Measurements from ENCODE around the gene NELFB. TPM values are rescaled to one million over a fixed set of nuclear protein-coding genes. Genes with fewer than 3 reads are reported as not detected.
A peak's percentile ranks its signal among the peaks of the same experiment; 100 is the strongest.

NELFB gene
- total and polyA plus RNA-seq, 9 of the 15 experiments (the other 6 are each of a cell fraction or from before 2014, with no cell fraction given), result 0.24 to 84.0 (median 29.7) TPM

GRCh38 chr9:137276473-137277328 is 21.6 kb downstream of the NELFB start (continued):
- TF ChIP-seq, protein P1, sequence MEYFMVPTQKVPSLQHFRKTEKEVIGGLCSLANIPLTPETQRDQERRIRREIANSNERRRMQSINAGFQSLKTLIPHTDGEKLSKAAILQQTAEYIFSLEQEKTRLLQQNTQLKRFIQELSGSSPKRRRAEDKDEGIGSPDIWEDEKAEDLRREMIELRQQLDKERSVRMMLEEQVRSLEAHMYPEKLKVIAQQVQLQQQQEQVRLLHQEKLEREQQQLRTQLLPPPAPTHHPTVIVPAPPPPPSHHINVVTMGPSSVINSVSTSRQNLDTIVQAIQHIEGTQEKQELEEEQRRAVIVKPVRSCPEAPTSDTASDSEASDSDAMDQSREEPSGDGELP (CRISPR knock-in tag; IDR thresholded peaks at IDR 0.05; ENCODE audit: borderline replicate concordance), result no peak
- TF ChIP-seq CHD2 (IDR thresholded peaks at IDR 0.05; ENCODE audit: low read depth, low read length) (peak; percentile 10; the same call in 1 of the 2 replicates), ZNF316 (IDR thresholded peaks at IDR 0.05) (no peak), ZBTB9 (CRISPR knock-in tag; IDR thresholded peaks at IDR 0.05) (no peak), POLR3A (IDR thresholded peaks at IDR 0.05; ENCODE audit: borderline replicate concordance, extremely low read depth, insufficient read depth, insufficient read length) (no peak), MYBL2 (IDR thresholded peaks at IDR 0.05; ENCODE audit: low read depth) (no peak), MYBL2 (CRISPR knock-in tag; IDR thresholded peaks at IDR 0.05; ENCODE audit: borderline replicate concordance) (no peak), MTF1 (CRISPR knock-in tag; IDR thresholded peaks at IDR 0.05; ENCODE audit: borderline replicate concordance) (no peak), BRD4 (IDR thresholded peaks at IDR 0.05) (no peak; the same call in 1 of the 2 replicates), MECOM (CRISPR knock-in tag; IDR thresholded peaks at IDR 0.05) (no peak), FOXK2 (conservative IDR thresholded peaks at IDR 0.05 in 1 of 2, IDR thresholded peaks at IDR 0.05 in 1 of 2; ENCODE audit: low read depth in 2 of 2) (peak; percentile 52 to 67; a peak in 1 of 4 replicates), DDX20 (tag; IDR thresholded peaks at IDR 0.05; ENCODE audit: low read depth) (no peak), ZBED1 (IDR thresholded peaks at IDR 0.05) (no peak), CREB1 (IDR thresholded peaks at IDR 0.05) (no peak; the same call in 1 of the 2 replicates), CREB1 (CRISPR knock-in tag; IDR thresholded peaks at IDR 0.05) (no peak), ERF (CRISPR knock-in tag; IDR thresholded peaks at IDR 0.05) (no peak), RAD21 (CRISPR knock-in tag; conservative IDR thresholded peaks at IDR 0.05 in 1 of 2, IDR thresholded peaks at IDR 0.05 in 1 of 2) (0 out of 4 replicates have a peak, but pooled peaks of 1 of the 2 experiments have one; percentile 4)
- TF ChIP-seq, protein P2, sequence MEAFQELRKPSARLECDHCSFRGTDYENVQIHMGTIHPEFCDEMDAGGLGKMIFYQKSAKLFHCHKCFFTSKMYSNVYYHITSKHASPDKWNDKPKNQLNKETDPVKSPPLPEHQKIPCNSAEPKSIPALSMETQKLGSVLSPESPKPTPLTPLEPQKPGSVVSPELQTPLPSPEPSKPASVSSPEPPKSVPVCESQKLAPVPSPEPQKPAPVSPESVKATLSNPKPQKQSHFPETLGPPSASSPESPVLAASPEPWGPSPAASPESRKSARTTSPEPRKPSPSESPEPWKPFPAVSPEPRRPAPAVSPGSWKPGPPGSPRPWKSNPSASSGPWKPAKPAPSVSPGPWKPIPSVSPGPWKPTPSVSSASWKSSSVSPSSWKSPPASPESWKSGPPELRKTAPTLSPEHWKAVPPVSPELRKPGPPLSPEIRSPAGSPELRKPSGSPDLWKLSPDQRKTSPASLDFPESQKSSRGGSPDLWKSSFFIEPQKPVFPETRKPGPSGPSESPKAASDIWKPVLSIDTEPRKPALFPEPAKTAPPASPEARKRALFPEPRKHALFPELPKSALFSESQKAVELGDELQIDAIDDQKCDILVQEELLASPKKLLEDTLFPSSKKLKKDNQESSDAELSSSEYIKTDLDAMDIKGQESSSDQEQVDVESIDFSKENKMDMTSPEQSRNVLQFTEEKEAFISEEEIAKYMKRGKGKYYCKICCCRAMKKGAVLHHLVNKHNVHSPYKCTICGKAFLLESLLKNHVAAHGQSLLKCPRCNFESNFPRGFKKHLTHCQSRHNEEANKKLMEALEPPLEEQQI (IDR thresholded peaks at IDR 0.05), result no peak
- TF ChIP-seq, protein P3, sequence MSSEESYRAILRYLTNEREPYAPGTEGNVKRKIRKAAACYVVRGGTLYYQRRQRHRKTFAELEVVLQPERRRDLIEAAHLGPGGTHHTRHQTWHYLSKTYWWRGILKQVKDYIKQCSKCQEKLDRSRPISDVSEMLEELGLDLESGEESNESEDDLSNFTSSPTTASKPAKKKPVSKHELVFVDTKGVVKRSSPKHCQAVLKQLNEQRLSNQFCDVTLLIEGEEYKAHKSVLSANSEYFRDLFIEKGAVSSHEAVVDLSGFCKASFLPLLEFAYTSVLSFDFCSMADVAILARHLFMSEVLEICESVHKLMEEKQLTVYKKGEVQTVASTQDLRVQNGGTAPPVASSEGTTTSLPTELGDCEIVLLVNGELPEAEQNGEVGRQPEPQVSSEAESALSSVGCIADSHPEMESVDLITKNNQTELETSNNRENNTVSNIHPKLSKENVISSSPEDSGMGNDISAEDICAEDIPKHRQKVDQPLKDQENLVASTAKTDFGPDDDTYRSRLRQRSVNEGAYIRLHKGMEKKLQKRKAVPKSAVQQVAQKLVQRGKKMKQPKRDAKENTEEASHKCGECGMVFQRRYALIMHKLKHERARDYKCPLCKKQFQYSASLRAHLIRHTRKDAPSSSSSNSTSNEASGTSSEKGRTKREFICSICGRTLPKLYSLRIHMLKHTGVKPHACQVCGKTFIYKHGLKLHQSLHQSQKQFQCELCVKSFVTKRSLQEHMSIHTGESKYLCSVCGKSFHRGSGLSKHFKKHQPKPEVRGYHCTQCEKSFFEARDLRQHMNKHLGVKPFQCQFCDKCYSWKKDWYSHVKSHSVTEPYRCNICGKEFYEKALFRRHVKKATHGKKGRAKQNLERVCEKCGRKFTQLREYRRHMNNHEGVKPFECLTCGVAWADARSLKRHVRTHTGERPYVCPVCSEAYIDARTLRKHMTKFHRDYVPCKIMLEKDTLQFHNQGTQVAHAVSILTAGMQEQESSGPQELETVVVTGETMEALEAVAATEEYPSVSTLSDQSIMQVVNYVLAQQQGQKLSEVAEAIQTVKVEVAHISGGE (CRISPR knock-in tag; IDR thresholded peaks at IDR 0.05), result no peak
